HG03565 (cell line): ENCODE measurements around the gene IL34.

Source experiments
- ATAC-seq: cut with Tn5 transposase; IDR thresholded peaks from one replicate; pipeline ENCODE4 v1.9.1; 2021; ENCODE audit warnings: mild to moderate bottlenecking, moderate library complexity; ENCODE audit not compliant: unreplicated experiment

The IL34 gene

GRCh38 chr16:70676675-70677498 is 30.5 kb downstream of the IL34 start:
- ATAC-seq: no peak

GRCh38 chr16:70677499-70678120 is 31.3 kb downstream of the IL34 start:
- no peak for ATAC-seq

- no peak for ATAC-seq
Measured at GRCh38 chr16:70678121-70678897, 31.9 kb downstream of the IL34 start.

GRCh38 chr16:70678898-70679670 is 32.7 kb downstream of the IL34 start:
- ATAC-seq: no peak

GRCh38 chr16:70679671-70680494 is 33.5 kb downstream of the IL34 start:
- no peak for ATAC-seq

GRCh38 chr16:70680495-70681381 is 34.4 kb downstream of the IL34 start:
- ATAC-seq: no peak

GRCh38 chr16:70681382-70682238 is 35.3 kb downstream of the IL34 start:
- no peak for ATAC-seq

GRCh38 chr16:70682239-70683145 is 36.1 kb downstream of the IL34 start:
- no peak for ATAC-seq

GRCh38 chr16:70683146-70683944 is 37.0 kb downstream of the IL34 start:
- no peak for ATAC-seq

- ATAC-seq: no peak
Measured at GRCh38 chr16:70684146-70685060, 38.0 kb downstream of the IL34 start.

- ATAC-seq: no peak
Measured at GRCh38 chr16:70685061-70685937, 38.9 kb downstream of the IL34 start.

- ATAC-seq: no peak
Measured at GRCh38 chr16:70685938-70686375, 39.6 kb downstream of the IL34 start, which contains the start of gene MTSS2. Gene MTSS2 (minus strand): TSS chr16:70686053. CDS start chr16:70685791, 262 bp downstream.

GRCh38 chr16:70686376-70687101 is 40.2 kb downstream of the IL34 start:
- no peak for ATAC-seq
